Mononuclear cell (primary cell): ENCODE data around the gene UBALD1. TPM values are rescaled to one million over a fixed set of nuclear protein-coding genes. Genes with fewer than 3 reads are reported as not detected.

ENCODE experiments used
- H3K27me3 ChIP-seq: 2 replicates; pipeline ENCODE4 v1.6.0; 2011; ENCODE audit warnings: low read length, control low read depth; ENCODE audit not compliant: insufficient read depth
- H3K4me1 ChIP-seq: 2 replicates; pipeline ENCODE4 v1.5.1; 2011; ENCODE audit warnings: mild to moderate bottlenecking, low read length, control low read depth; ENCODE audit not compliant: insufficient read depth
- H3K4me3 ChIP-seq: 2 replicates; pipeline ENCODE4 v1.5.1; 2011; ENCODE audit warnings: mild to moderate bottlenecking, low read length, moderate library complexity
- H3K9me3 ChIP-seq: 2 replicates; pipeline ENCODE4 v1.5.1; 2011; ENCODE audit warnings: low read depth, mild to moderate bottlenecking, control low read depth, low read length
- total RNA-seq: library from RNA; depleted of rRNA; stranded (reverse); fragments of >200 nt; gene quantifications from one replicate; pipeline ENCODE4 v1.2.3, GENCODE V29; 2012

The UBALD1 gene
- total RNA-seq, 1 donor, result 7.9 TPM

DNA sequence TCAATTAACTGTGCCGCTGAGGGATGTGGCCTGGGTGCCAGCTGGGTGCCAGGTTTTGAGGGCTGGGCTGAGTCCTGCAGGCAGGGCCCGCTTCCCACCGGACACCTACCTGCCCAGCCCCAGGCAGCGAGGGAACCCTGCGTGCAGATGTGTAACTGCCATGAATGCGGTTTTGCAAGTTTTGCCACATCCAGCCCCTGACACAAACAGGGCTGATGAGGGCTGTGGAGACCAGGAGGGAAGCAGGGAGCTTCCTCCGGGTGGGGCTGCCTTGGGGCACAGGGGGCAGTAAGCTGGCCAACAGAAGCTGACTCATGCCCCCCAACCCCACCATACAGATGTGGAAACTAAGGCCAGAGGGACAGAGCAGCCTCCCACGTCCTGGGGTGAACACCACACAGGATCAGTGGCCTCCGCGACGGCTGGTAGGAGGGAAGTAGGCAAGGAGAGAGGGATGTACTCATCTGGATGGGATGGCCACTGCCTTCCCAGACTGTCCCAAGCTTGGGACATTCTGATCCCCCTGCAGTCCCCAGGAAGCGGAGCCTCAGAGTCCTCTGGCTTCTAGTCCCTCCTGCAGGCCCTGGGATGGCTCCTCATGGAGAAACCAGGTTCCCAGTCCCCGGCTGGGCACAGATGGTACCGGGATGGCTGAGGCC lies 1.6 kb downstream of the UBALD1 start:
- Histone ChIP-seq H3K27me3 (no peaks in the 10 kb centered on the region), H3K4me3 (peak overlapping the region; percentile 79), H3K4me1 (peaks cover 50% of the 10 kb centered on the region), H3K9me3 (no peaks in the 10 kb centered on the region)

DNA sequence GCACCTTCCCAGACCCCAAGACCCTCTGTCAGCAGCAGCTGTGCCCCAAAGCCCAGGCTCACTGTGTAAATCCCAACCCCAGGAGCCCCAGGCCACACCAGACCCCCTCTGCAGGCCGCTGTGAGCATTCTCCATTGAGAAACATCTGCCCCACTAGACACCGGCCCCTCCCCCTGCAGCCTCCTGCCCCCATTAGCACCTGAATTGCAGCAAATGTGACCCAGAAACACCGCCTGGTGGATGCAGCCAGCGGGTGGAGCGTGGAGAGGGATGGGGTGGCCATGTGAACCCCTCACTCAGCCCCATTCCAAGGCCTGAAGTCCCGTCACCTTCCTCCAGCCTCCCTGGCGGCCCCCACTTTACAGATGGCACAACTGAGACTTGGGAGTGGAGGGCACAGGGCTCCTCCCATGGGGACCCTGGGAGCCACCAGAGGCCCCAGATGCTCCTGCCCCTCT lies 2.2 kb downstream of the UBALD1 start:
- Histone ChIP-seq H3K9me3 (no peaks in the 10 kb centered on the region), H3K27me3 (no peaks in the 10 kb centered on the region), H3K4me3 (no peak overlapping the region), H3K4me1 (peaks cover 50% of the 10 kb centered on the region)

DNA sequence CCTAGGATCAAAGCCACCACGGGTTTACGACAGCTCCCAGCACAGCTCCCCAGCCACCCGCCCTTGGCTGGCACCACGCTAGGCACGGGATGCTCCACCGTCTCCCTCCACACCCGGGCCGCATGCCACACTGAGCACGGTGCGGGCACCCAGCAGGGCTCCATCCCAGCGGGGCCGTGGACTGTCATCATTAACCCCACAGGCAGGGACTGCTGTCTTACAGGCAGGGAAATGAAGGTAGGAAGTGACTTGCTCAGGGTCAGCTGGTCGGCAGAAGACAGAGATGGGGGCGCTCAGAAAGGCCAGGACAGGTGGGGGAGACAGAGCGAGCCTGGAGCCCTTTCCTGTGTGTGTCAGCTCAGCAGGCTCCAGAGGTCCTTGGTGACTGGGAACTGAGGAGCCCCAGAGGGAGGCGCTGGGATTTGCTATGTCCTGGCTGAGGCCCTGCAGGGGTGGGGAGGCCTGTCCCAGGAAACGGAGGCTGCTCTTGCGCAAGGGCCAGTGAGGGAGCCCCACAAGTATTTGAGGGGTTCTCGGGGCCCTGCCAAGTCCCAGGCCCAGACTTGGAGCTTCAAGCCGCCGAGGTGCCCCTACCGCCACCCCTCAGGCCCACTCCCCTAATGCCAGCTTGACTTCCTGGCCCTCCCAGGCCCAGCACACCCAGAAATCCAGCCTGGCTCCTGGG lies 3.2 kb downstream of the UBALD1 start:
- Histone ChIP-seq H3K4me1 (peaks cover 40% of the 10 kb centered on the region), H3K4me3 (no peak overlapping the region), H3K27me3 (no peaks in the 10 kb centered on the region), H3K9me3 (no peaks in the 10 kb centered on the region)

DNA sequence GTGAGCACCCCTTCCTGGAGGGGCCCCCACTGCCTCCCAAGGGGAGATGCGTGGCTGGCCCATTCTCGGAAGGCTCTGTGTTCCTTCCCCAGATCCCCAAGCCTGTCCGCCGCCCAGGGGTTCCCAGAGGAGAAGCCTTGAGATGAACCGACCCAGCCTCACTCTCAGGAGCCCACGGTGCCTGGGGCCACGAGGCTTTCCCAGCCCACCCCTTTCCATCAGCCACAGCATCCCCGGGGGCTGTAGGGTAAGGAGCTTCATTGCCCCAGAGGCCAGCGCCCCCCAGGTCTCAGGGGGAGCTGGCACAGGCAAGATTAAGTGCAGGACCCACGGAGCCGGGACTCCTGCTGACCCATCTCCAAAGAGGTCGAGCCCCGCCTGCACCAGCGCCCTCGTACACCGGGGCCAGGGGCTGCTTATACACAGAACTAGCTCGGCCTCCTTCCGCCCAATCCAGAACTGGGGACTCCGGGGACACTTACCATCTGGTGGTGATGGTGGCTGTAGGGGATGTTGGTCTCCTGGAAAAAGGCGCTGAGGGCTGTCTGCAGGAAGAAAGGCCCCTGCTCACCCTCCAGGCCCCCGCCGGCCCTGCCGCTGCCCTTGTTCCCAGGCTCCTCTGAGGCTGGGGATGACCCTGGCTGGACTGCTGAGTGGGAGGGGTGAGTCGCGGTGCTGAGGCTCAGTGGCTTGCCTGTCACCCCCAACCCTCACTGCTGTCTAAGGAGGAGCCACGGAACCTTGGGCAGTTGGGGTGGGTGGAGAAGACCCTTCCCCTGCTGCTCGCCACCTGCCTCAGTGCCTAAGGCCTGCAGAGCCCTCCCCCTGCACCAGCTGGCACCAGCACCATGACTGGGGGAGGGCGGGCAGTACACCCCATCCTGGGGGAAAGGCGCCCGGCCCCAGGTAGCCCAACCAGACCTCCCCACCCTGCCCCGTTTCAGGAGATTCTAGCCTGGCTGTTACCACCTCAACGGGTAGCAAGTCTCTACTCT lies 4.4 kb downstream of the UBALD1 start:
- Histone ChIP-seq H3K4me3 (no peak overlapping the region), H3K9me3 (no peaks in the 10 kb centered on the region), H3K4me1 (peaks cover 32% of the 10 kb centered on the region), H3K27me3 (no peaks in the 10 kb centered on the region)

DNA sequence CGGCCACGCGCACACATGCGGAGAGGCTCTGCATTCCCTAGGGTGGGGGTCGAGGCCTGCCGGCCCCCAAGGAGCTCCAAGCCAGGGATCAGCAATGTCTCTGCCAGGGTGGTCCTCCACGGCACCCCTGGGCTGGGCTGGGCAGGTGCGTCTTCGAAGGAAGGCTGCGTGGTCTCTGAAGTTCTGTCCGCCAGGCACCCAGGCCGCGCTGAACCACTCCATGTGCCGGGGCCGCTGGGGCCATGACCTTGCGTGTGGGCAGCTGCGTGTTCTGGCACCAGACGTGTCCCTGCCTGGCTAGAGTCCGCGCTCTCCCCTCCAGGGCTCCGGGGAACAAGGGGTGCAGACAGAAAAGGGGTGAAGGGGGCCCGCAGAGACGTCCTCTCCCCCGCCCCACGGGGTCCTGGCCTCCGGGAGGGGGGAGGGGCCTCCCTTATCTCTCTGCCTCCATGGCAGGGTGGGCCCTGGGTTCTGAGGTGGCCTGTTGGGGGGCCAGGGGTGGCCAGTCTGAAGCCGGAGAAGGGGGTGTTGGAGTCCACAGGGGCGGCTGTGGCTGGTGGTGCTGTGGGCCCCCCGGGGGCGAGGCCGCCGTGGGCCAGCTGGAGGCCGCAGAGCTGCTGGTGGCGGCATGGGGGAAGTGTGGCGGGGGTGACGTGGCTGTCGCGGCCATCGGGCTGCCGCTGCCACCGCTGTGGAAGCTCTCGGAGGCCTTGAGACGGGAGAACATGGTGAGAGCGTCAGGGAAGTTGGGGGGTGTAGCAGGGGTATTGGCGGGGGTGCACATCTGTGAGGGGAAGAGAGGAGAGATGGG lies 5.3 kb downstream of the UBALD1 start:
- Histone ChIP-seq H3K4me3 (no peak overlapping the region), H3K9me3 (no peaks in the 10 kb centered on the region), H3K4me1 (peaks cover 27% of the 10 kb centered on the region), H3K27me3 (no peaks in the 10 kb centered on the region)

DNA sequence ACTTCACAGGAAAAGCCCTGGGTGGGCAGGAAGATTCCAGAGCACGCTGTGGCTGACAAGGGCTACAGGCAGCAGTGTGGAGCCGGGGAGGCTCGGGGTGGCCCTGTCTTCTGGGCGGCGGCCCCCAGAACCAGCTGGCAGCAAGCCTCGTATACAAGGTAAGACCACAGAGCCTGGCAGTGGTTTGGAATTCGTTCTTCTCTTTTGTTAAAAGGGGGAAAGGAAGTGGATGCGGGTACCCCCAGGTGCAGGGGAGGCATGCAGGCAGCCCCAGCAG lies 6.0 kb downstream of the UBALD1 start:
- no peaks in the 10 kb centered on the region for H3K9me3 ChIP-seq
- peaks cover 23% of the 10 kb centered on the region for H3K4me1 ChIP-seq
- no peak overlapping the region for H3K4me3 ChIP-seq
- no peaks in the 10 kb centered on the region for H3K27me3 ChIP-seq

DNA sequence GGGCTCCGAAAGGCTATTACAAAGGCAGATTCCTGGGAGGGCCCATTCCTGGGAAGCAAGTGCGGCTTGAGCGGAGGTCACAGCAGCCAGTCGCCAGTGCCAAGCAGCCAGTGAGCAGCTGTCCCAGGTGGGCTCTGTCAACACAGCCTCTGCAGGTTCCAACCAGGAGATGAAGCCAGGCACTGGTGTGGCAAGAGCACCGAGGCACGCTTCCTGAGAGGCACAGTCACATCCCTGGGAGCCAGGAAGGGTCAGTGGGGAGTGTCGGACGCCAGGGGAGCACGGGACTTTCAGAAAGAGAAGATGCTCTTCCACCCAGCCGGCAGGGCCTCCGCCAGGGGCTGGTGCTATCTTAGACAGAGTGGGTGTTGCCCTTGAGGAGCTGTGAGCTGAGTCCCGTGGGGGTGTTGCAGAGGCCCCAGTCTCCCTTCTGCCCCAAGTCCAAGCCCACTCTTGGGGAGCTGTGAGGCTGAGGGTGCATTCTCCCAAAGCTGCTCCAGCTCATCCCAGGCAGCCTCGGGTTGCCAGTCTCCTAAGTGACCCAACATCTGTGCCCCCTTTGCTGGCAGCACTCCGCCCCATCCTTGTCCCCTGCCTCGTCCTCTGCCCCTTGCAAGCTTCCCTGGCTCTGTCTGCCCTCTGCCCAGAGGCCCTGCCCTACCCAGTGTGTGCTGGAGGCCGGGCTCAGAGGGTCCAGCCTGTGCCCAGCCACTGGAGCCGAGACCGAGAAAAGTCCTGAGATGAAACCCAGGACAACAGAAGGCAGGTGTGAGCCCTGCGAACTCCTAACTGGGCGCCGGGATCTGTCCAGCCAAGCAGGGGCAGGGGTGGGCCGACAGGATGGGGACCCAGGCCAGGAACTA lies 6.6 kb downstream of the UBALD1 start:
- Histone ChIP-seq H3K27me3 (no peaks in the 10 kb centered on the region), H3K4me1 (peaks cover 18% of the 10 kb centered on the region), H3K9me3 (no peaks in the 10 kb centered on the region), H3K4me3 (no peak overlapping the region)

DNA sequence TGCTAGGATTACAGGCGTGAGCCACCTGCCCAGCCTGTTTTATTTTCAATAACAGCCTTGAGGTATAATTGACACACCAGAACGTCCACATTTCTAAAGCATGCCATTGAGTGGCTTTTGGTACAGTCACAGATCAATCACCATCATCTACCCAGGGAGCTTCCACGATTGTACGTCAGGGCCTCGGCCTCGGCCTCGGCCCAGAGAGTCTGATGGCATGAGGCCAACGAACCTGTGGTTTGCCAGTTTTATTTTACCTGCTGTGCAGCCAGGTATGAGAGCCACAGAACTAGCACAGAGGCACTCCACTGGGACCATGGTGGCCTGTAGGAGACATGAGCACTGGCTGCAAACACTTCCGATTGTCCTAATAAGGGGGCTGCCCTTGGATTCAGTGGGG lies 8.3 kb downstream of the UBALD1 start:
- Histone ChIP-seq H3K27me3 (no peaks in the 10 kb centered on the region), H3K4me1 (peaks cover under 1% of the 10 kb centered on the region), H3K4me3 (no peak overlapping the region), H3K9me3 (no peaks in the 10 kb centered on the region)

DNA sequence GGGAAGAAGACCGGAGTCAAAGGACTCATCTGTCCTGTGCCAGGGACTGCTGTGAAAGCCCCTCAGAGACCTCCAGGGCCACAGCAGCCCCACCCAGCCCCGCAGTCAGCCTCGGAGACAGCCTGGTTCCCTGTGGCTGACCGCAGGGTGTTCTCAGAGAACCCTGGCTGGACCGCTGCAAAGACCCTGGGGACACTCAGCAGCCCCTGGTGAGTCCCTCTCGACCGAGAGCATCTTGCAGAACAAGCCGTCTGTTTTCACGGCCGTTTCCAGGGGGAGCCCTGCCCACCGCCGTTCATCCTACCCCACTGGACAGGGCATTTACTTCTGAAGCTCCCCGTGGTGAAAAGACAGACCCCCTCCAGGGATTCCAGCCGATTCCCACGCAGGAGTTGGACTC lies 10.3 kb downstream of the UBALD1 start:
- H3K9me3 ChIP-seq, result no peaks in the 10 kb centered on the region
- no peaks in the 10 kb centered on the region for H3K27me3 ChIP-seq
- no peak overlapping the region for H3K4me3 ChIP-seq
- H3K4me1 ChIP-seq, result no peaks in the 10 kb centered on the region

DNA sequence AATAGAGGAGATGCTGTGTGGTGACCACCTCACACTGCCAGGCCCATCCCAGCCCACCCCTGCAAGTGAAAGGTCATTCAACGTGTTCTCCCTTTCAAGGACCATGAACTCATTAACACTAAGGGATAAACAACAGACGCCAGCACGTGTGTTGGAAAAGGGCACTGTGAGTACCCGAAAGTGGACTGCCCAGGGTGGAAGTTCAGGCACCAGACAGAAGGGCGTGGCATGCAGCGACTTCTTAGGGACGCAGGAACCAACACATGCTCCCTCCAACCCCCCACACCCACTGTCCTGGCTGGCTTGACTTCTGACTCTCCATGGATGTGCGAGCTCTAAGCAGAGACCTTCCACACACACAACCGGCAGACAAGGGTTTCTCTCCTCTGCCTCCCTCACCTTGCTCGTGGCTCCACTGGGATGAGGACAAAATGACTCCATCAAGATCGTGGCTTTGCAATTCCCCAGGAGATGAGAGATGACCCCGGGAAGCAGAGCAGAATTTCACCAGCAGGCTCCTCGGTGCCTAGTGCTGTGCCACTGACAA lies 11.0 kb downstream of the UBALD1 start:
- Histone ChIP-seq H3K9me3 (no peaks in the 10 kb centered on the region), H3K4me1 (no peaks in the 10 kb centered on the region), H3K4me3 (no peak overlapping the region), H3K27me3 (no peaks in the 10 kb centered on the region)

DNA sequence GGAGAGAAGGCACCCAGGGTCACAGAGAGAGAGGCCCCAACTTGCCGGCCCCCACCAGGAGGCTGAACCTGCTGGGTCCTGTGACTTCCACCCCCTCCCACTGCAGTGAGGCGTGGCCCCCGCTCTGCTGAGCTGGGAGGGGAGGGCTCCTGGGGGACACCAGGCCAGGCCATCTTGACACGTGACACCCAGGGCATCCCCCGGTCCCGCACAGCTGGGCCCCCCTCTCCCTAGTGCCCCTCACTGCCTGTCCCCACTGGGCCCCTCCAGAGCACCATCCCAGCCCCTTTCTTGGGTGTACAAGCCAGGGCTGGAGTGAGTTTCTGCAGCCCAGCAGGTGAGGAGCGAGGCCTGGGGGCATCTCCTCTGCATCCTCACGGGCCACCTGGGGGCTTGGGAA lies 12.4 kb downstream of the UBALD1 start:
- H3K27me3 ChIP-seq, result no peaks in the 10 kb centered on the region
- no peaks in the 10 kb centered on the region for H3K9me3 ChIP-seq
- H3K4me3 ChIP-seq, result no peak overlapping the region
- H3K4me1 ChIP-seq, result no peaks in the 10 kb centered on the region

DNA sequence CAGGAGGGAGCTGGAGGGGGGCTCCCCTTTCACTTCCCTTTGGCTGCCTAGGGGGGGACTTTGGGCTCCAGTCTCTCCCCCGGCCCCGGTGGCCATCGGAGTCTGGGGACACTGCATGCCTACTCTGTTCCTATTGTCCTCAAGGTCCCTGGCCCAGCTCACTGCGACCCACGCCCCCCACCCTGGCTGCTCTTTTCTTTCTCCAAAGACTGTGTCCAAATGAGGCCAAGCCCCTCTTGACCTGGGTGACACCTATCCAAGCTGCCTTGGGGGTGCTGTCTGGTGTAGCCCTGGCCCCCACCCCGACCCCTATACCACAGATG lies 12.9 kb downstream of the UBALD1 start:
- Histone ChIP-seq H3K9me3 (no peaks in the 10 kb centered on the region), H3K4me3 (no peak overlapping the region), H3K4me1 (no peaks in the 10 kb centered on the region), H3K27me3 (no peaks in the 10 kb centered on the region)

DNA sequence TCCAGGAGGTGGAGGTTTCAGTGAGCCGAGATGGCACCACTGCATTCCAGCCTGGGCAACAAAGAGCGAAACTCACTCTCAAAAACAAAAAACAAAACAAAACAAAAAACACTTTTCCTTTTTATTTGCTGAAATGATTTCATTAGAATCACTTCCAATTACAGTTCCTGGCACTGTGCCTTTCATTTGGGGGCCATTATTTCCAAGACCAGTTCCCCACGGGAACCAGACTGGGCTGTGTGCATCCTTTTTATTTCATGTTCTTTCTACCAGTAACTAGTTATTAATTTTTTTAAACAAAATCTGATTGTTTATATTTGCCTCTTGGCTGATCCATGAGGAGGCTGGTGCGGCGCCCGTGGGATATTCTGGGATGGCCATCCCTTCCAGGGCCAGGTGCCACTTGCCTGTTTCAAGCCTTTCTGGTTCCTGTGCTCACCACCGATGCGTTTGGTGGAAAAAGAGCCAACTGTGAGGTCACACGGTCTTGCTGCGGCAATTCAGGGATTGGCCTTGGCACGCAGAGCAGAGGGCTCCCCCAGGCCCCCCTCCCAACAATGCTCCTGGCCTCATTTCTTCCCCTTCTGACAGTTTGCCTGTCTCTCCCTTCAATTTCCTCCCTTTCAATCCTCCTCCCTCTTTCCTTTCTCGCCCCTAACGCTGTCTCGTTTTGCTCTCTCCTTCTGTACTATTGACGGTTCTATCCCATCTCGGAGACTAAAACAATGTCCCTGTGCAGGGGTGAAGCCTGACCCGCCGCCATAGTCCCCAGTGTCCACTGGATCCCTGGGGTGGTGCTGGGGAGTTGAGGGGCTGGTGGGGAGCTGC lies 13.4 kb downstream of the UBALD1 start:
- Histone ChIP-seq H3K4me1 (no peaks in the 10 kb centered on the region), H3K9me3 (no peaks in the 10 kb centered on the region), H3K27me3 (no peaks in the 10 kb centered on the region), H3K4me3 (no peak overlapping the region)
